Upper lobe of left lung (tissue), 6 donors: Measurements from ENCODE around the gene SDK2. TPM values are rescaled to one million over a fixed set of nuclear protein-coding genes. Genes with fewer than 3 reads are reported as not detected.

Experiments used
- ATAC-seq, 2 donors: fragments of 200-7000 bp; cut with Tn5 transposase; one replicate each; pipeline ENCODE4 v1.9.1; 2022; ENCODE audit warnings: mild to moderate bottlenecking in 2 of 2, moderate library complexity in 2 of 2; ENCODE audit not compliant: low FRiP score in 2 of 2
- DNase-seq, 2 donors: peaks; one replicate each; pipeline ENCODE4 v3.0.0-alpha.2; 2019 to 2020
- H3K27ac ChIP-seq, 4 donors: fragments of 200-600 bp; sonication (generic); one replicate each; pipeline ENCODE4 v1.5.1; 2016 to 2019
- H3K27me3 ChIP-seq, 4 donors: fragments of 200-600 bp; sonication (generic); one replicate each; pipeline ENCODE4 v1.5.1; 2017 to 2019
- H3K36me3 ChIP-seq, 4 donors: fragments of 200-600 bp; sonication (generic); one replicate each; pipeline ENCODE4 v1.5.1; 2016 to 2019
- H3K4me1 ChIP-seq, 4 donors: fragments of 200-600 bp; sonication (generic); one replicate each; pipeline ENCODE4 v1.5.1; 2018 to 2019
- H3K4me3 ChIP-seq, 4 donors: fragments of 200-600 bp; sonication (generic); one replicate each; pipeline ENCODE4 v1.5.1; 2017 to 2019; ENCODE audit warnings: mild to moderate bottlenecking in 2 of 4, moderate library complexity in 1 of 4
- H3K9me3 ChIP-seq, 4 donors: fragments of 200-600 bp; sonication (generic); one replicate each; pipeline ENCODE4 v1.5.1; 2018 to 2019
- EP300 ChIP-seq, 4 donors: sonication (generic); formaldehyde crosslinking; IDR thresholded peaks; one replicate each; pipeline ENCODE4 v1.5.1; 2017; ENCODE audit warnings: antibody characterized with exemption in 4 of 4, control low read depth in 2 of 4
- POLR2A ChIP-seq, 4 donors: fragments of 450-650 bp; IDR thresholded peaks; one replicate each; pipeline ENCODE4 v1.5.1; 2016 to 2017; ENCODE audit warnings: antibody characterized with exemption in 4 of 4, mild to moderate bottlenecking in 2 of 4
- POLR2AphosphoS5 ChIP-seq, 2 donors: sonication (generic); formaldehyde crosslinking; IDR thresholded peaks; one replicate each; pipeline ENCODE4 v1.5.1; 2017; ENCODE audit warnings: antibody characterized with exemption in 2 of 2
- WGBS, 2 donors: methylation state at CpG; one replicate each; pipeline ENCODE4 v1.1.5; 2017 to 2018; 5-methylcytosine and 5-hydroxymethylcytosine counted together
- total RNA-seq, 6 donors: library from RNA; depleted of rRNA in 4 of 6; stranded (reverse); fragments of >200 nt in 4 of 6; gene quantifications; one replicate each; pipeline versions ENCODE4 v1.1.0 to v1.2.1, GENCODE V29; 2016 to 2021
- TF ChIP-seq, protein P1 (sequence below), 6 experiments: fragments of 450-650 bp in 4 of 6; fragments of 200-600 bp in 2 of 6; sonication (generic) in 2 of 6; IDR thresholded peaks; one replicate each; pipeline ENCODE4 v1.5.1; 2016 to 2019; ENCODE audit warnings: antibody characterized with exemption in 6 of 6
- donor health status: DM: no; HTN: no; CAD: no; lungs with moderate emphysema.
- donor health status: DM: no; HTN: yes; CAD: no; lungs with severe emphysema.

Gene SDK2
- total RNA-seq, 6 donors from 2014 or later, result 1.2 to 7.3 (median 2.9) TPM

GRCh38 chr17:73387746-73388577 lies 256.3 kb downstream of the SDK2 start:
- Histone ChIP-seq H3K9me3 (no peaks in the 10 kb centered on the region), H3K27me3 (no peaks in the 10 kb centered on the region), H3K4me1 (no peaks in the 10 kb centered on the region), H3K36me3 (no peaks in the 10 kb centered on the region), H3K27ac (no peak overlapping the region), H3K4me3 (no peak overlapping the region)
- no peak for DNase-seq
- ATAC-seq, result no peak
- WGBS, 2 donors, result 85 to 89% methylated on average over 22 to 26 of the region's 28 CpGs
- TF ChIP-seq EP300 (IDR thresholded peaks at IDR 0.05) (no peak), POLR2AphosphoS5 (IDR thresholded peaks at IDR 0.05) (no peak), POLR2A (IDR thresholded peaks at IDR 0.05) (no peak)
- TF ChIP-seq, protein P1, sequence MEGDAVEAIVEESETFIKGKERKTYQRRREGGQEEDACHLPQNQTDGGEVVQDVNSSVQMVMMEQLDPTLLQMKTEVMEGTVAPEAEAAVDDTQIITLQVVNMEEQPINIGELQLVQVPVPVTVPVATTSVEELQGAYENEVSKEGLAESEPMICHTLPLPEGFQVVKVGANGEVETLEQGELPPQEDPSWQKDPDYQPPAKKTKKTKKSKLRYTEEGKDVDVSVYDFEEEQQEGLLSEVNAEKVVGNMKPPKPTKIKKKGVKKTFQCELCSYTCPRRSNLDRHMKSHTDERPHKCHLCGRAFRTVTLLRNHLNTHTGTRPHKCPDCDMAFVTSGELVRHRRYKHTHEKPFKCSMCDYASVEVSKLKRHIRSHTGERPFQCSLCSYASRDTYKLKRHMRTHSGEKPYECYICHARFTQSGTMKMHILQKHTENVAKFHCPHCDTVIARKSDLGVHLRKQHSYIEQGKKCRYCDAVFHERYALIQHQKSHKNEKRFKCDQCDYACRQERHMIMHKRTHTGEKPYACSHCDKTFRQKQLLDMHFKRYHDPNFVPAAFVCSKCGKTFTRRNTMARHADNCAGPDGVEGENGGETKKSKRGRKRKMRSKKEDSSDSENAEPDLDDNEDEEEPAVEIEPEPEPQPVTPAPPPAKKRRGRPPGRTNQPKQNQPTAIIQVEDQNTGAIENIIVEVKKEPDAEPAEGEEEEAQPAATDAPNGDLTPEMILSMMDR (IDR thresholded peaks at IDR 0.05), result no peak

DNA sequence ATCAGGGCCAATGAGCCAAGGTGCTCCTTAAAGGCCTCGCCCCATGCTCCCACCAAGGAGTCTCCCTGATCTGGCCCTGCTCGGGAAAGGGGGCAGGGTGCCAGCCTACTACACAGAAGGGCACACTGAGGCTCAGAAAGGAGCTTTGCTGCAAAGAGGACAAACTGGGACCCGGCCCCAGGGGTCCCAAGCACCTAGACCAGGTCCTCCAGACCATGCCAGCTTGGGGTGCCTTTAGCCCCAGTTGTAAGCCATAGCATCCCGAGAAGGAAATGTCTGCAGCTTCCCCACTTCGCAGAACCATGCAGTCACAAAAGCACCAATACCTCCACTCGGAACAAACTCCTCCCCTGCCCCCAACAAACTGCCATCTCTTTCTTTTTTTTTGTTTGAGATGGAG lies 257.7 kb downstream of the SDK2 start:
- TF ChIP-seq POLR2A (IDR thresholded peaks at IDR 0.05), result no peak
- TF ChIP-seq EP300 (IDR thresholded peaks at IDR 0.05), result no peak
- TF ChIP-seq, protein P1 (IDR thresholded peaks at IDR 0.05), result no peak
- TF ChIP-seq POLR2AphosphoS5 (IDR thresholded peaks at IDR 0.05), result no peak
- Histone ChIP-seq H3K4me3 (no peak overlapping the region), H3K36me3 (no peaks in the 10 kb centered on the region), H3K27me3 (no peaks in the 10 kb centered on the region), H3K4me1 (no peaks in the 10 kb centered on the region), H3K9me3 (no peaks in the 10 kb centered on the region), H3K27ac (no peak overlapping the region)
- DNase-seq (no peak), ATAC-seq (no peak)
- 89% methylated on average over 6 of the region's 6 CpGs for WGBS, 2 donors

GRCh38 chr17:73384926-73385325 lies 259.3 kb downstream of the SDK2 start:
- ATAC-seq (no peak), DNase-seq (no peak)
- H3K4me1 ChIP-seq, result no peaks in the 10 kb centered on the region
- H3K27ac ChIP-seq, result no peak overlapping the region
- no peaks in the 10 kb centered on the region for H3K36me3 ChIP-seq
- 68 to 75% methylated on average over 6 to 8 of the region's 8 CpGs for WGBS, 2 donors
- TF ChIP-seq EP300 (IDR thresholded peaks at IDR 0.05) (no peak), POLR2AphosphoS5 (IDR thresholded peaks at IDR 0.05) (no peak), POLR2A (IDR thresholded peaks at IDR 0.05) (no peak)
- TF ChIP-seq, protein P1 (IDR thresholded peaks at IDR 0.05), result no peak
- no peaks in the 10 kb centered on the region for H3K9me3 ChIP-seq
- no peaks in the 10 kb centered on the region for H3K27me3 ChIP-seq
- H3K4me3 ChIP-seq, result no peak overlapping the region

- 79 to 90% methylated on average over 26 to 29 of the region's 29 CpGs for WGBS, 2 donors
- Histone ChIP-seq H3K4me3 (no peak overlapping the region), H3K27me3 (no peaks in the 10 kb centered on the region), H3K9me3 (no peaks in the 10 kb centered on the region), H3K36me3 (no peaks in the 10 kb centered on the region), H3K27ac (no peak overlapping the region), H3K4me1 (no peaks in the 10 kb centered on the region)
- DNase-seq (no peak), ATAC-seq (no peak)
- TF ChIP-seq, protein P1 (IDR thresholded peaks at IDR 0.05), result no peak
- no peak for TF ChIP-seq POLR2A (IDR thresholded peaks at IDR 0.05)
- no peak for TF ChIP-seq EP300 (IDR thresholded peaks at IDR 0.05)
- TF ChIP-seq POLR2AphosphoS5 (IDR thresholded peaks at IDR 0.05), result no peak
Measured at GRCh38 chr17:73380439-73381106, 263.7 kb downstream of the SDK2 start.
